Activated B cell treated with CpG ODN at 0.5 μM for 24 hours (primary cell): ENCODE measurements around the gene CBFA2T3. TPM values are rescaled to one million over a fixed set of nuclear protein-coding genes. Genes with fewer than 3 reads are reported as not detected.

ENCODE experiments used
- ATAC-seq: fragments of 200-7000 bp; cut with Tn5 transposase; one replicate; pipeline ENCODE4 v1.10.0; 2021; ENCODE audit warnings: low read depth, mild to moderate bottlenecking, moderate library complexity
- CTCF ChIA-PET: fragments of 350-600 bp; sonication (Branson Sonifier 250); formaldehyde crosslinking; loops from one replicate; lab custom pipeline; 2021; ENCODE audit warnings: antibody characterized with exemption; lab: Charles Lee
- POLR2A ChIA-PET: fragments of 350-600 bp; sonication (Branson Sonifier 250); formaldehyde crosslinking; loops from one replicate; lab custom pipeline; 2021; ENCODE audit warnings: antibody characterized with exemption; lab: Charles Lee
- DNase-seq: peaks from one replicate; pipeline ENCODE4 v3.0.0; 2022
- H3K27ac Mint-ChIP-seq: one replicate; pipeline ENCODE4 v1.8.0; 2020; ENCODE audit warnings: mixed read lengths
- H3K27me3 Mint-ChIP-seq: one replicate; pipeline ENCODE4 v1.8.0; 2021; ENCODE audit warnings: mixed read lengths
- H3K36me3 Mint-ChIP-seq: one replicate; pipeline ENCODE4 v1.8.0; 2021; ENCODE audit warnings: low read depth, mixed read lengths
- H3K4me1 Mint-ChIP-seq: one replicate; pipeline ENCODE4 v1.8.0; 2021; ENCODE audit warnings: mixed read lengths
- H3K4me3 Mint-ChIP-seq: one replicate; pipeline ENCODE4 v1.8.0; 2020; ENCODE audit warnings: mild to moderate bottlenecking, mixed read lengths
- H3K9me3 Mint-ChIP-seq: one replicate; pipeline ENCODE4 v1.8.0; 2020; ENCODE audit warnings: mixed read lengths
- CTCF ChIP-seq: fragments of 200-600 bp; IDR thresholded peaks from one replicate; pipeline ENCODE4 v1.8.0; 2022; ENCODE audit warnings: antibody characterized with exemption, mild to moderate bottlenecking
- intact Hi-C: fragments of 100-400 bp; cut with micrococcal nuclease; formaldehyde crosslinking; loops from one replicate; pipeline ENCODE4 v1.15.1; 2024
- total RNA-seq: library from RNA; stranded (reverse); gene quantifications from 2 replicates; pipeline ENCODE4 v1.2.3, GENCODE V29; 2022

The CBFA2T3 gene
- total RNA-seq, 1 donor from 2014 or later, result 63.3 TPM

- peak overlapping the region; percentile 52 for H3K27ac Mint-ChIP-seq
- TF ChIP-seq CTCF, result no peak
- H3K4me1 Mint-ChIP-seq, result peaks cover 61% of the 10 kb centered on the region
- no peaks in the 10 kb centered on the region for H3K27me3 Mint-ChIP-seq
- no peaks in the 10 kb centered on the region for H3K9me3 Mint-ChIP-seq
- DNase-seq, result no peak
- intact Hi-C loops, result loop anchor here (5.0 kb wide), 2 partner anchors 158 to 202 kb away; no protein-coding TSS in a partner anchor
- ATAC-seq, result no peak
- ChIA-PET POLR2A (interaction anchor here (0.6 to 1.1 kb wide), 3 partner anchors 9 to 120 kb away, joined by 3 to 4 read pairs (median 3); no protein-coding TSS in a partner anchor), CTCF (no interaction called here)
- H3K36me3 Mint-ChIP-seq, result peaks cover 2% of the 10 kb centered on the region
- peak overlapping the region; percentile 85 for H3K4me3 Mint-ChIP-seq
These were observed 37.6 kb downstream of the CBFA2T3 start for GRCh38 chr16:88939245-88939971.

GRCh38 chr16:88938777-88939244 lies 38.2 kb downstream of the CBFA2T3 start:
- peak overlapping the region; percentile 52 for H3K27ac Mint-ChIP-seq
- DNase-seq (no peak), ATAC-seq (no peak)
- peaks cover 60% of the 10 kb centered on the region for H3K4me1 Mint-ChIP-seq
- POLR2A ChIA-PET, result interaction anchor here (0.6 to 0.7 kb wide), 2 partner anchors 9 to 30 kb away, joined by 3 to 4 read pairs; no protein-coding TSS in a partner anchor
- no peak for TF ChIP-seq CTCF
- H3K27me3 Mint-ChIP-seq, result no peaks in the 10 kb centered on the region
- CTCF ChIA-PET, result no interaction called here
- H3K4me3 Mint-ChIP-seq, result peak overlapping the region; percentile 85
- intact Hi-C loops, result loop anchor here (5.0 kb wide), 2 partner anchors 158 to 202 kb away; no protein-coding TSS in a partner anchor
- peaks cover 2% of the 10 kb centered on the region for H3K36me3 Mint-ChIP-seq
- no peaks in the 10 kb centered on the region for H3K9me3 Mint-ChIP-seq

DNA sequence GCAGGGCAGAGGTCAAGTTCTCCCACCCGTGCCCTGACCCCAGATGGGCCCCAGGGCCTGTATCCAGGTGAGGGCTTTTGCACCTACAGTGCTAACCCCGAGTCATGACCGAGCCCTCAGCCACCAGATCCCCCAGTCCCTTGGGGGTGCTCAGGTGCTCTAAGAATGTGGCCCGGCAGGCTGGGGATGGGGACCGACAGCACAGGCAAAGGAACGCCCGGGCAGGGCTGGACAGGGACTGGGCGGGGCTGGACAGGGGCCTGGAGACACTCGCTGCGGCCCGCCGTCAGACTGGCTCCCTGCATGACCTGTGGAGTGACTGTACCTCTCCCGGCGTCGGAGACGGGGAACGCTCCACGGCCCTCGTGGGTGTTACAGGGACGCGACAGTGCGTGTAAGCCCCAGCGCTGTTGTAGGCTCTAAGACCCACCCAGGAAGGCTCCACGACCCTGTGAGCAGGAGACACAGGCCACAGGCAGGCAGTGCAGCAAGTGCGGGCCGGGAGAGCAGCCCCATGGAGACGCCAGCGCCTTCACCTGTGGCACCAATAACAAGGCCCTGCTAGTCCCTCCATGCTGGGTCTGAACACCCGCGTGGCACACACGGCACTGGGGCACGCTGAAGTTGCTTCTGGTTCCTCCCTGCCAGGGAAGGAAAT lies 38.8 kb downstream of the CBFA2T3 start:
- DNase-seq (no peak), ATAC-seq (no peak)
- Mint-ChIP-seq H3K27ac (peak overlapping the region; percentile 52), H3K36me3 (peaks cover 2% of the 10 kb centered on the region), H3K27me3 (no peaks in the 10 kb centered on the region), H3K9me3 (no peaks in the 10 kb centered on the region), H3K4me1 (peaks cover 57% of the 10 kb centered on the region), H3K4me3 (peak overlapping the region; percentile 85)
- CTCF ChIA-PET, result no interaction called here
- POLR2A ChIA-PET, result no interaction called here
- intact Hi-C loops, result loop anchor here (5.0 kb wide), 2 partner anchors 159 to 201 kb away; no protein-coding TSS in a partner anchor
- TF ChIP-seq CTCF, result no peak

GRCh38 chr16:88937206-88937621 lies 39.8 kb downstream of the CBFA2T3 start:
- Mint-ChIP-seq H3K4me1 (peaks cover 50% of the 10 kb centered on the region), H3K9me3 (no peaks in the 10 kb centered on the region), H3K36me3 (peaks cover 2% of the 10 kb centered on the region), H3K4me3 (no peak overlapping the region), H3K27me3 (no peaks in the 10 kb centered on the region), H3K27ac (peak overlapping the region; percentile 84)
- POLR2A ChIA-PET, result interaction anchor here (0.6 to 1.6 kb wide), 7 partner anchors 12 to 230 kb away, joined by 3 to 5 read pairs (median 4); partner anchors contain the start of gene APRT
- DNase-seq (no peak), ATAC-seq (no peak)
- no peak for TF ChIP-seq CTCF
- intact Hi-C loops, result loop anchor here (5.0 kb wide), 2 partner anchors 160 to 200 kb away; no protein-coding TSS in a partner anchor
- CTCF ChIA-PET, result interaction anchor here (1.0 to 2.1 kb wide), 2 partner anchors 14 to 279 kb away, joined by 3 to 5 read pairs; no protein-coding TSS in a partner anchor
